Hematopoietic multipotent progenitor cell treated with erythropoietin and hydrocortisone succinate and interleukin-3 and kit ligand, for 6 days (in vitro differentiated cells): ENCODE measurements around the gene SDK1.
"Not testable (repeated sequence)": the region's sequence is repeated elsewhere in the genome, so short reads cannot be mapped to it uniquely, and the experiment has no call there.

Source experiments
- DNase-seq: peaks from one replicate; pipeline ENCODE4 v3.0.0-alpha.2; 2015

Gene SDK1

DNA sequence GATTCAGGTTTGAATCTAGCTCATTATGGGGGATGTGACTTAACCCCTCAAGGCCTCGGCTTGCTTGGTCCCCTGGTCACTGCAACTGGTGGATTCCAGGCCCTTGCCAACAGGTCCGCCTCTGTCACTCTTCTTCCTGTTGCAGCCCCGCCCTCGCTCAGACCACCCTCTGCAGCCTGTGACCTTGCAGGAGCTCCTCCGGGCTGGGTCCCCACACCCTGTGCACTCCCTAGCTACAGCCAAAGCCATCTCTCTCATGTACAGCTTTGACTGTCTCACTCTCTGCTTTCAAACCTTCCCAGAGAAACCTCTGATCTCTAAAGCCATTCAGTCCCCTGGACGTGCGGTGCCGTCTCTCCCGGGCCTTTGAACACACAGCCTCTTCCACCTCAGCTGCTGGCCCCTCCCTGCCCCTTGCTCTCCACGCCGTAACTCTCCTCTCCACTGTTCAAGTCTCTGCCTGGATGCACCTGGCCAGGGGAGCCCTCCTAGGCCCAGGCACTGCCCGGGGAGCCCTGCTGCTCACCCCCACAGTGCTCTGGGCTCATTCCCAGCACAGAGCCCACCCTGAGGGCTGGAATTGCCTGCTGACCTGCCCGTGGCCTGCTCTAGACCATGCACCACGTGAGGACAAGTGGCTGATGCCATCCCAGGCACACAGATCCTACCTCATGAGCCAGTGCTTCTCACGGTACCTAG, 895.2 kb downstream of the SDK1 start:
- no peak for DNase-seq

DNA sequence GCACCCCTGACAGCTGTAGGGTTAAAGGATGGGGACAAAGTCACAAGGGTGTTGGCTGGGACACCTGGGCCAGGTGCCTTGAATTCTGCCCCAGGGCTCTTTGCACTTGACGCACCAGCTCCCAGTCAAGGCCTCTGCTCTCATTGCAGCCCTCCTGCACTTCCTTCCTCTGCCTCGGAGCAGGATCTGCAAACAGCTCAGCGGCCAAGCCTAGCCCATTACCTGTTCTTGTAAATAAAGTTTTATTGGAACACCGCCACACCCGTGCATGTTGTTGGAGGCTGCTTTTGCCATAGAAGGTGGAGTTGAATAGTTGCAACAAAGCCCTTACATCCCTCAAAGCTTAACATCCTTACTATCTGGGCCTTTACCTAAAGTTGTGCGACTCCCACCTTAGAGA, 897.2 kb downstream of the SDK1 start:
- no peak for DNase-seq

GRCh38 chr7:4200546-4201094, 899.6 kb downstream of the SDK1 start:
- DNase-seq = no peak

- DNase-seq = no peak
Measured at GRCh38 chr7:4201566-4201965, 900.5 kb downstream of the SDK1 start.

- no peak for DNase-seq
Measured at GRCh38 chr7:4202154-4202736, 901.2 kb downstream of the SDK1 start.

- DNase-seq = no peak
Measured at GRCh38 chr7:4202954-4203353, 901.9 kb downstream of the SDK1 start.

DNA sequence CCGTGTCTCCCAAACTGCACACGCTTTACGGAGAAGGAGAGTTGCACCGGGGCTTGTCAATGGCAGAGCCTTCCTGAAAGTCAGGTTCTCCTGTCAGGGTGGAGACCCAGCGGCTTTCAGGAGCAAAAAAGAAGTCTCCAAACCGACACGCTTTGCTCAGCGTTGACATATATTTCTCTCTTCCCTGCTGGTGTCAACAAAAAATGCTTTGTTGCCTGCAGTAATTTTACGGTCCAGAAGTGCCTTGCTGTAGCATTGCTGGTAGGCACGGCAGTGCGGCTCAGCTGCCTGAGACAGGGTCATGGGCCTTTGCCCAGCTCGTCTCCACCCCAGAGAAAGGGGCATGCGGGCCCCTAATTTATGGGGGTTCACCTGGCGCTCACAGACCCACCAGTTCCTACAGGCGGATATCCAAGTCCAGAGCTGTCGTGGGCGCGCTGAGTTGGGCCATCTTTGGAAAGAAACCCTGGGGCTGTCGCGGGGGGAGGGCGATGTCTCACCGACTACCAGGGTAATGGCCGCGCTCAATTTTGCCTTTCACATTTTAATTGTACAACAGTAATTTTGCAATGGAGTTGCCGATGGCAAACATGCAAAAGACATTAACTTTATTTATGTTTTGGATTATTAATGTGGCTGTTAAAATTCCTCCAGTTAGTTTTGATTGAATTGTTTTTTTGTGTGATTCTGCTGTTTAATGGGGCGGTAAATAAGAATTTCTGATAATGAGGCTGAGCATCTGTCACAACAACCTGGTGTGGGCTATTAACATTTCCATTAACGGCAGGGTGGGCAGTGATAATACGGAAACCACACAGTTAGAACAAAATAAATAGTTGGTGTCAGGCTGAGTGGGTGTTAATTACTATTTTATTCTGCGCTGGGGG, 902.8 kb downstream of the SDK1 start:
- no peak for DNase-seq

- DNase-seq = no peak
Measured at GRCh38 chr7:4204513-4205165, 903.6 kb downstream of the SDK1 start.

GRCh38 chr7:4205828-4206227, 904.8 kb downstream of the SDK1 start:
- no peak for DNase-seq

DNA sequence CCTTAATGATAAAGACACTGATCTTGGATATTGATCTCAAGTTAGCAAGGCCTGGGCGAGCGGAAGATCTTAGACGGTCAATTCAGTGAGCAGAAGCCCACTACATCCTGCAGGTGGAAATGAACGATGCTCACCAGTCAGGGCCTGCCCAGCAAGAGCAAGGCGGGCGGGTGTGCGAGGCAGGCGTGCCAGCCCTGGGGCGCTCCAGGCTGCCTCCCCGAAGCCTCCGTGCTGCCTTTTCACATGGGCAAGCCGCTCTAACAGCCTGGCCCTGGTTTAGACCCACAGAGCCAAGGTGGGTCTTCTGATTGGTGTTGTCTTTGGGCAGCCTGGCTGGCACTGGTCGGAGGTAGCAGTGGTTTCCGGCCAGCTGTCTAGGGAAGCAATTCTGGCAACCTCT, 906.0 kb downstream of the SDK1 start:
- no peak for DNase-seq

DNA sequence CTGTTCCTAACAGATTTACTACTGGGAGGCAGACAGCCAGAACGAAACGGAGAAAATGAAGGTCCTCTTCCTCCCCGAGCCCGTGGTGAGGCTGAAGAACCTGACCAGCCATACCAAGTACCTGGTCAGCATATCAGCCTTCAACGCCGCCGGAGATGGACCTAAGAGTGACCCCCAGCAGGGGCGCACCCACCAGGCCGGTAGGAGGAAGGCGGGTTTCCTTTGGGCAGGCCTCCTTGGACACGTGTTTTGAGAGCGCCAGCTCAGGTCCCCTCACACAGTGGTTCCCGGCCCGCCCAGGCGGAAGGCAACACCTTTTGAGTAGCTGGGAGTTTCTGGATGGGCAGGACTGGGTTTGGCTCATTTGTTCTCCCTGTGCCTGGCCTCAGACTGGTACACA, 907.0 kb downstream of the SDK1 start:
- DNase-seq = no peak

- DNase-seq = no peak
Measured at GRCh38 chr7:4208586-4208985, 907.5 kb downstream of the SDK1 start.

DNA sequence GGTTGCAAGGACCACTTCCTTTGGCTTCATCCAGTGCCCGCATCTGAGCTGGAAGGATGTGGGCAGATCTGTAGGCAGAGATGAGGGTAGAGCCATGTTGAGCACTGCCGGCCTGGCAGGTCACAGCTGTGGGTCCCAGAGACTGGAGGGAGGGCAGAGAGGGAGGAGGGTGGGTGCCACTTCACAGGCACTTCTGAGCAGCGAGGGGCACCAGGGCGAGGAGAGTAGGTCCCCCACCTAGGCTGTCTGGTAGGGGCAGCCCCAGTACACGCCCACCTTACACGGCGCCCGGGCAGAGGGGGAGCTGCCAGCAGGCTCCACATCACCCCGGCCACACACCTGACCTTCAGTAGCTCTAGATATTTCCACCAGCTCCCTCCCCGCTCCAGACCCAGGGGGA, 908.1 kb downstream of the SDK1 start:
- DNase-seq = no peak

DNA sequence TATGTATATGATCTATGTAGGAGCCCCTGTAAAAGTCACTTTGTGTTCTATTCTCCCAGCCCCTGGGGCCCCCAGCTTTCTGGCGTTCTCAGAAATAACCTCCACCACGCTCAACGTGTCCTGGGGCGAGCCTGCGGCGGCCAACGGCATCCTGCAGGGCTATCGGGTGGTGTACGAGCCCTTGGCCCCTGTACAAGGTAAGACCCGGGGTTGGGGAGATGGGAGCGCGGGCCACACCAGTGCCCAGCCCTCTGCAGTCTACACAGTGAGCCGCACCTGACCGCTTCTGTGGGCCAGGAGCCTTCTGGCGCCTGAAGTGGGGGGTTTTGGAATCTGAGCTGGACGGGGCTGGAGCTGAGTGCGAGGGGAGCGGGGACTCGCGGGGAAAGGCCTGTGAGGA, 908.9 kb downstream of the SDK1 start:
- DNase-seq = no peak

DNA sequence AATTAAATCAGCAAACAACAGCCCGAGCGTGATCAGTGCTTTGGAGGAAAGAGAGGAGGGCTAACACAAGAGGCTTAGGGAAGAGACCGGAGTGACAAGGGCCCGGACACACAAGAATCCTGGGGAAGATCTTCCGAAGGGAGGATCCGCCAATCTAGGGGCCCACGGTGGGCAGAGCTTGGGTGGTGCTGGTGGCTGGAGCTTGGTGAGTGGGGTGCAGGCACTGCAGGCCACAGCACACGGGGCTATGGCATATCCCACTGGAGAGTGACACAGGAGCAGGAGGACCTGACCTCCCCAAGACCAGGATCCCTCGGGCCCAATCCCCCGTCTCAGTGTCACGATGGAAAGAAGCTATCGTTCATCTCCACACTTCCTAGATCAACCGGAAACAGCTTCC, 909.8 kb downstream of the SDK1 start:
- no peak for DNase-seq

DNA sequence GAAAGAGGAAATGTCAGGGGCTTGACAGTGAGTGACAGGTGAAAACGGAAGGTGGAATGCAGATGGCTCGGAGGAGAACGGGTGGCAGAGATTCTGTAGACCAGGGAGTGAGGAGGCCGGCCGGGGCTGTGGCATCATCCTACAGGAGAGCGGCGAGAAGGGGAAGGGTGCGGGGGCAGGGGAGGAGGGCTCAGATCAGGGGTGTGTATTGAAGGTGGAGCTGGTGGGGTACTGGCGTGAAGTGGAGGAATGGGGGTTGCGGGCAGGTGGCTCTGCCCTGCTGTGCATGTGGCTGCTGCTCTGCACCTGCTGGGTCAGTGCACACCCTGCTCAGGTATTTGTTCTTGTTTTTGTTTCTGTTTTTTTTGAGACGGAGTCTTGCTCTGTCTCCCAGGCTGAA, 910.2 kb downstream of the SDK1 start:
- no peak for DNase-seq

DNA sequence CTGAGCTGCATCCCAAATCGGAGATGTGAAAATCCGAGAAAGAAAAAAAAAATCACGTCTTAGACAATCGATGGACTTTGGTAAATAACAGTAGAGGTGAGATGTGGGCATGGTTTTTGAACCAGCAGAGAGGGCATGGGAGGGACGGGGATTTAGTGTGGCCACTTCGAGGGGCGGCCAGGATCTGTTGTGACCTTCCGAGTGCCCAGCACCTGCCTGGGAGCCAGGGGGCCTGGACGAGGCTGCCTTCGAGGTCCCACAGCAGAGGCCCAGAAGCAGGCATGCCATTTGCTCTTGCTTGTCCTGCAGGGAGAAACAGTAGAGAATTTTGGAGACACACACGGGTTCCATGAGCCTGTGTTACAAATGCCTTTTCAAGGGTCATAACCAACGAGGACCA, 911.3 kb downstream of the SDK1 start:
- DNase-seq = no peak

- DNase-seq = no peak
Measured at GRCh38 chr7:4214291-4215155, 913.5 kb downstream of the SDK1 start.

- no peak for DNase-seq
Measured at GRCh38 chr7:4215176-4215720, 914.2 kb downstream of the SDK1 start.

DNA sequence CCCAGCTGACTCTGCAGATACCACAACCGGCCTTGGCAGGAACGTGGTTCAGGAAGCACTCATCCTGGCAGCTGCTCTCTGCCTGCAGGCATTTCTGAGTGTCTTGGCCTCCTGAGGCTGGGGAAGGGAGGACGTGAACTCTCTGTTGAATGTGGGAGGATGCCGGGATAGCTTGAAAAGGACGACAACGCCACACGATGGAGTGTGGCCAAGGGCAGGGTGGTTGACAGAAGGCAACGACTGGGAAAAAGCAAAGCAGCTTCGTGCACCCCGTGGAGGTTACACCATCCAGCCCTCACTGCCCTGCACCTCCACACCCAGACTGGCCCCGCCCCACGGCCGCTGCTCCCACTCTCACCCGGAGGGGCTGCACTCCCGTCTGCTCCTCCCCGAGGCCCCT, 915.0 kb downstream of the SDK1 start:
- no peak for DNase-seq

- not testable (repeated sequence) for DNase-seq
Measured at GRCh38 chr7:4217126-4217660, 916.1 kb downstream of the SDK1 start.

- DNase-seq = no peak
Measured at GRCh38 chr7:4218481-4218880, 917.4 kb downstream of the SDK1 start.
